ENCODE measurements around the gene COPB1.

COPB1 gene

GRCh38 chr11:14513800-14514199, 14.2 kb upstream of the COPB1 start:
- no peak for DNase-seq (ENCODE audit: low spot score)

GRCh38 chr11:14506532-14506931, 6.9 kb upstream of the COPB1 start:
- no peak for DNase-seq (ENCODE audit: low spot score)

DNA sequence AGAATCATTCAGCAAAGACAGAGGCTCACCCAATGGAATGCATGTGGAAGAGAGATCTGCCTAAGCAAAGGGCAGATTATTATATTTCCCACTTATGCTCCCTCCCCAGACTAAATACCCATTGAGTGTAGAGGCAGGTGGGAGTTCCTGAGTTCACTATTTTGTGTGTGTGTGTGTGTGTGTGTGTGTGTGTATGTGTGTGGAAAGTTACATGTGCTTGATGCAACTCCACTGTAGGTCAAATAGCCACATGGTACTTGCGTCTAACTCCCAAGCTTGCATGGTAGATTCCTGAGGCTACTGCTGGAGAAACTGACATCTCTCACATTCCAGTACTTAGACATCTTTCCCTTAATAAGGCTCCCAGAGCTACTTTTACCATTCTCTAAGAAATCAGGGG, 3.4 kb upstream of the COPB1 start:
- no peak for DNase-seq (ENCODE audit: low spot score)

DNA sequence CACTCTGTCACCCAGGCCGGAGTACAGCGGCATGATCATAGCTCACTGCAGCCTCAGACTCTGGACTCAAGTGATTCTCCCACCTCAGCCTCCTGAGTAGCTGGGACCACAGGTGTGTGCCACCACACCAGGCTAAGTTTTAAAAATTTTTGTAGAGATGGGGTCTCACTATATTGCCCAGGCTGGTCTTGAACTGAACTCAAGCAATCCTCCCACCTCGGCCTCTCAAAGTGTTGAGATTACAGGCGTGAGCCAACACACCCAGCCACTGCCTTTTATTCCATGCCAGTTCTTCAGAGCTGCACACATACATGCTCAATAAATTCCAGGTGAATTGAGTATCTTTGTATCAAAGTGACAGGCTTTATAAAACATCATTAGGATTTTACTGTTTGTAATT, 2.4 kb upstream of the COPB1 start:
- DNase-seq (ENCODE audit: low spot score) = no peak

GRCh38 chr11:14500181-14500651, 605 bp upstream of the COPB1 start:
- peak; percentile 37 for DNase-seq (ENCODE audit: low spot score)

GRCh38 chr11:14499178-14499559, 442 bp downstream of the COPB1 start:
- peak; percentile 22 for DNase-seq (ENCODE audit: low spot score)

DNA sequence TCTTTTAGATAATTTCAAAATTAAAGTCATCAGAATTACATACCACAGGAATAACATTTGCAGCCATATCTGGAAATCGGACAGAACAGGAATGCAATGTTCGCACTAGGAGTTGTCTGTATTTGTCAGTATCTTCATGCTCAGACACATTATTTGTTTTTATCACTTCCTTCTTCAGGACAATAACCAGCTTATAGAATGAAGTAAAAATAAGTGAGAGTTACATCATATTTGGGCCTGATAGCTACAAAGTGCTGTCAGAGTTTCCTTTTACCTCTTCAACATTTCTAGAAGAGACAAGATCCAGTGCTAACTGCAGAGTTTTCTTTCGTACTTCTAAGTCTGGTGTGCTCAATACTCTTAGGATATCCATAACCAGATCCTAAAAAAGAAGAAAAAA, 18.9 kb downstream of the COPB1 start:
- no peak for DNase-seq (ENCODE audit: low spot score)

GRCh38 chr11:14471127-14471526, 28.5 kb downstream of the COPB1 start:
- no peak for DNase-seq (ENCODE audit: low spot score)

- DNase-seq (ENCODE audit: low spot score) = no peak
Measured at GRCh38 chr11:14463623-14464022, 36.0 kb downstream of the COPB1 start.

- no peak for DNase-seq (ENCODE audit: low spot score)
Measured at GRCh38 chr11:14460147-14460546, 39.5 kb downstream of the COPB1 start.

DNA sequence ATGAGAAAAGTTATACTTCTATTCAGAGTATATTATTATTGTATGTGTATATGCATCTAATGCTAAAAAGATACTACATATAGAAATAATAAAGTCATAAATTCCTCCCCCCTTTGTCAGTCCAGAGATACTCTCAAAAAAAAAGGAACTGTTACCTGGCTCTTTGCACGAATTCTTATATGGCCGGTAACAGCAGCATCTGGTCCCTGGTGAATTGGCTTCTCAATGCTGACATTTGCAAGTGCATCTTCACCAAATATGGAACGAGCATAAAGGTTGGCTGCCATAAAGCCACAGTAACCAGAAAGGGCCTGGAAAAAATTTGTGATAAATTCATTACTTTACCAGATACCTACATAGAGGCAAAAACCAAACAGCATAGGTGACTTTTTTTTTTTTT, 41.2 kb downstream of the COPB1 start:
- no peak for DNase-seq (ENCODE audit: low spot score)

DNA sequence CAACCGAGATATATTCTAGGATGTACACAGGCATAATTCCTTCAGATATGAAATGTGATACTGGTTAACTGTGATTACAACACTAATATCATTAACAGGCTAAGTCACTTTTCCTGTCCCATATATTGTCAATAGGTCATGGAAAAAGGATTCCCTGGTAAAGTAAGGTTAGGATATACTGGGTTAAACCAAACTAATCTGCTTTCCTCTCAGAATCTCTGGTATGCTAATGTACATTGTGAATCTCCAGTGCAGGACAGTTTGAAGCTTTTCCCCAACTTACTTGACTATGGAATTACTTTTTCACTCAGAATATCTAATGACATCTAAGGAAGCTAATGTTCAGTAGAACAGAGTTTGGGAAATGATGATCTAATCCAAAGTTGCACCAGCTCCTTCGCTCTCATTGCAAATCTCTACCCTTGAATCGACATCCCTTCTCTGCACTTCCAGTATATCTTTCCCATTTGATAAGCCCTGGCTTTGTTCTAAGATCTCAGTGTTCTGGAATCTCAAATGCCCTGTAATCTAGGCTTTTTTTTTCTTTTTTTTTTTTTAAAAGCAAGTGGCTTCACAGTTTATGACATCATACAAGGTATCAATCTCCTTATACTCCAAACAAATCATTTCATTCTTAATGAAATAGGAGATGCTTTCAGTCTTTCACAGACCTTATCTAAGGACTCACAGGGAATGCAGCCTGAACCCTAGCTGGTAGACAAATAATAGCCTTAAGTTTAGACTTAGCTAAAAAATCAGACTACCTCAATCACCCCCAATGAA, 43.8 kb downstream of the COPB1 start:
- no peak for DNase-seq (ENCODE audit: low spot score)

- peak; percentile 16 for DNase-seq (ENCODE audit: low spot score)
Measured at GRCh38 chr11:14454861-14455632, 44.6 kb downstream of the COPB1 start.

DNA sequence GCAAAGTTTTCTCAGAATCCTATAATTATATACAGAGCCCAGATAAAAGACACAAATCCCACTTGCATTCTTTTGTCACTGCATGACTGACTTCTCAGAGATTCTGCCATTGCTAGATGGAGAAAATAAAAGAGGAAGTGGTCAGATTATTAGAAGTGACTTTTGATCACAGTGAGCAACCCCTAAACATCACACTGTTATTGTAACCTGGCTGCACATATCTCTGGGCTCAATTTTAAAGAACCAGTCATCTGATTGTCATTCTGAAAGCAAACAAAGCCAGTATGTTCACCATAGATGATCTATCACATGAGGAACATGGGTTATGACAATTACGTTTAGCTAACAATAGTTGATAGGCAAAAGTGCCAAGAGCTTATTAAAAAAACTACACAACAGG, 47.8 kb downstream of the COPB1 start:
- peak; percentile 20 for DNase-seq (ENCODE audit: low spot score)

- DNase-seq (ENCODE audit: low spot score) = peak; percentile 21
Measured at GRCh38 chr11:14449302-14449714, 50.3 kb downstream of the COPB1 start.

DNA sequence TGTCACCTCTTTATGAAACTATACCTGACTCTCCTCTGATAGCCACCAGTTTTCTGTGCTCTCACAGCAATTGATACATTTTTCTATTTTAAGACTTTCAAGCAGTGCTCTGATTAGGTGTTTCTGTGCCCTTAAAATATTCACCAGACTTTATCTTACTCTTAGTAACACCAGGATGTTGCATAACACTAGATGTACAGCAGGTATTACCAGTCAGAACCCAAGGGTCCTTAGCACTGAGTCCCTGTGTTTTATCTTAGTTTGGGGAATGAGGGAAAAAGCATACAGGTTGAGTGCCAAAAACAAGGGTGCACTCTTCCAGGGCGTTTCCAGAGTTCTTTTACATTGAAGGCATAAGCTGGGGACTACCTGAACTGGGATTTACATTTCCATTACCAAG, 51.4 kb downstream of the COPB1 start:
- no peak for DNase-seq (ENCODE audit: low spot score)

DNA sequence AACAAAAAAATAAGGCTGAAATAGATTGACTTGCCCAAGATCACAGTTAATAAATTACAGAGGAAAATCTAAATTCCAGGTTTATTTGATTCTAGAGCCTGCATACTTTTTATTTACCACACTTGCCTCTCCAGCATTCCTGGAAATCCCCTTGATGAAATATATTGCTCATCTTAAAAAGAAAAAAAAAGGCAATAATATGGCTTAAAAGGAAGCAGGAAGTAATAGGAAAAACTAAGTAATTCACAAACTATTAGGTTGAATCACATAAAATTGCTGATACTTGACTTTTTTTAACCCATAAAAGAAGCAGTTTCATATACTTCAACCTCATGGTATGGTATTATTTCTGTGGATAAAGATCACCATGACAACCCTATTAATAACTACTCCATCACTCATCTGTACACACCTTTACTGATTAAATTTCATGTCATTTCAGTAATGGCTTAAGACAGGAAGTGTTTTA, 52.9 kb downstream of the COPB1 start:
- DNase-seq (ENCODE audit: low spot score) = no peak

DNA sequence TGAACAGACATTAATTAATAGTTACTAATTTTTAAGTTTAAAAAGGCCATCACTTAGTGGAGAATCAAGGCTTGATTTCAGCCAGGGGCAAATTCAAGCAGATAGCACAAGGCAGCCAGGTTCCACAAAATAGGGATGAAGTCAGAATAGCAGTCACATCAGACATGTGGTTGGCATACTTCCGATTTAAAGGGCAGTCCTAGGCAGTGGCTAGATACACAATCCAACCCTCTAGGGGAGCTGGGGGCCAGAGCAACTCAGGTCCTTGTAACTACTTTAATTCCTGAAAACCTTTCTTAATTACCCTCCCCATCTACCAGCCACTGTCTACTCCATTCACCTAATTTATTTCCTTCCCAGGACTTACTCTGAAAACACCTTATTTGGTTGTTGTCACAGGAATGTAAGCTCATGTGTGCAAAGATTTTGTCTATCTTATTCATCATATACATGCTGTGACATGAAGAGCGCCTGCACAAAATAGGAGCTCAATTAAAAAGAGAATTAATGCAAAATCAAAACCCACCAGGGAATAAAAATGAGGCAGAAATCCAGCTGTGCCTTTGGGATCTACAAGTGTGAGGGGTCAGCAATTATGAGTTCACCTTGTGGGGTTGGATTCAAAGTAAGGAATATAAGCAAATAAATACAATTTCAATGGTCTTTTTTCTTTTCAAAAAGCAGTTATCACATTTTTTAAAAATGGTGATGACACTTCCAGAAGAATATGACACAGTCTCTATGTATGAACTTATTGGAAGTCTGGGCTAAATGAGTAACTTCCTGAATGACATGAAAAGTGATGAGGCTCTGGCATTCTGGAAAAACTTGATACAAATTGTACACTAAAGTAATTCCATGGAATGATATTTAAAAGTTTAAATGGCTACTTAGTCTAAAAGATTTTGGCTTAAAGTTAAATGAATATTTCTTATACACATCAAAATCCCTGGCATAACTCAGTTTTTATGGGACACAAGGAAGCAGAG, 53.8 kb downstream of the COPB1 start:
- peak; percentile 23 for DNase-seq (ENCODE audit: low spot score)

- DNase-seq (ENCODE audit: low spot score) = no peak
Measured at GRCh38 chr11:14444441-14445189, 55.0 kb downstream of the COPB1 start.

- DNase-seq (ENCODE audit: low spot score) = no peak
Measured at GRCh38 chr11:14443638-14444037, 56.0 kb downstream of the COPB1 start.
